D721Med (cell line): Measurements from ENCODE around the gene PGPEP1.
"Not testable (repeated sequence)": the region's sequence is repeated elsewhere in the genome, so short reads cannot be mapped to it uniquely, and the experiment has no call there.

ENCODE experiments used
- DNase-seq: peaks from one replicate; pipeline ENCODE4 v3.0.0; 2011; ENCODE audit warnings: low spot score; ENCODE audit not compliant: insufficient read length
- FAIRE-seq: peaks from 2 replicates; lab custom pipeline; 2011; peaks lifted over from hg19 to GRCh38; lab: Jason Lieb, UNC
- TF ChIP-seq, protein P1 (sequence below): IDR thresholded peaks from 2 replicates; pipeline ENCODE4 v1.5.1; 2012; ENCODE audit warnings: mild to moderate bottlenecking, control low read depth; ENCODE audit not compliant: insufficient read depth; ENCODE audit errors: missing control alignments

PGPEP1 gene

DNA sequence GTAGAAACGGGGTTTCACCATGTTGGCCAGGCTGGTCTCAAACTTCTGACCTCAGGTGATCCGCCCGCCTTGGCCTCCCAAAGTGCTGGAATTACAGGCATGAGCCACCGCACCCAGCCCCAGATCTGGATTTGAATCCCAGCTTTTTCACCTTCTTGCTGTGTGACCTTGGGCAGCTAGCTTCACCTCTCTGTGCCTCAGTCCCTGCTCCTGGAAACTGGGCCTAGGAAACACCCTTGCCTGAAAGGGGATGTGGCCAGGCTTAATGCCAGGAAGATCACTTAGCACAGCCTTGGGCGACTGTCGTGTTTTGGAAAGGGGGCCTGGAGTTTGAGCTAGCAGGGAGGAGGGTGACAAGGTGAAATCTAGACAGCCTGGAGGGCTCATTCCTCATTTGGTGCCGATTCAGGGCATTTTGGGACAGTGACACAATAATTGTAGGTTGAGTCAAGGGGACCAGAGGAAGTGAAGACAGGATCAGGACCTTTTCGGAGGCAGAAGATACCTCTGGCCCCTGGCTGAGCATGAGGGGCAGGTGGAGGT lies 1.8 kb downstream of the PGPEP1 start:
- TF ChIP-seq, protein P1, sequence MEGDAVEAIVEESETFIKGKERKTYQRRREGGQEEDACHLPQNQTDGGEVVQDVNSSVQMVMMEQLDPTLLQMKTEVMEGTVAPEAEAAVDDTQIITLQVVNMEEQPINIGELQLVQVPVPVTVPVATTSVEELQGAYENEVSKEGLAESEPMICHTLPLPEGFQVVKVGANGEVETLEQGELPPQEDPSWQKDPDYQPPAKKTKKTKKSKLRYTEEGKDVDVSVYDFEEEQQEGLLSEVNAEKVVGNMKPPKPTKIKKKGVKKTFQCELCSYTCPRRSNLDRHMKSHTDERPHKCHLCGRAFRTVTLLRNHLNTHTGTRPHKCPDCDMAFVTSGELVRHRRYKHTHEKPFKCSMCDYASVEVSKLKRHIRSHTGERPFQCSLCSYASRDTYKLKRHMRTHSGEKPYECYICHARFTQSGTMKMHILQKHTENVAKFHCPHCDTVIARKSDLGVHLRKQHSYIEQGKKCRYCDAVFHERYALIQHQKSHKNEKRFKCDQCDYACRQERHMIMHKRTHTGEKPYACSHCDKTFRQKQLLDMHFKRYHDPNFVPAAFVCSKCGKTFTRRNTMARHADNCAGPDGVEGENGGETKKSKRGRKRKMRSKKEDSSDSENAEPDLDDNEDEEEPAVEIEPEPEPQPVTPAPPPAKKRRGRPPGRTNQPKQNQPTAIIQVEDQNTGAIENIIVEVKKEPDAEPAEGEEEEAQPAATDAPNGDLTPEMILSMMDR = no peak
- FAIRE-seq = no peak
- no peak for DNase-seq

DNA sequence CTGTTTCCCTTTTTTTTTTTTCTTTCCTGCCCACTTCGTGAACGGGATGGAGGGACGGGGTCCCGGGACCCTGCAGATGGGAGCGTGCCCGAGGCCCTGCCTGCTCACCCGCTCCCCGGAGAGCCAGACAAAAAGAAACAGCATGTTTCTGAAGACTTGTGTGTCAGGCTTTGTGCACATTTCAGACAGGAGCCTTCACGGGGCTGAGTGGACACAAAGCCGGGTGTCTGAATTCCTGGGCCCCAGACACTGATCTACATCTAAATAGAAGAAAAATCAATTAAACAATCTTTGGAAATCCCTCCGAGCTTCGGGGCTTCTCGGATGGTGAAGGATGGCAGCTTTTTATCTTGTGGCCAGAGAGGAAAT lies 4.2 kb downstream of the PGPEP1 start:
- FAIRE-seq = no peak
- DNase-seq = no peak
- TF ChIP-seq, protein P1 = no peak

DNA sequence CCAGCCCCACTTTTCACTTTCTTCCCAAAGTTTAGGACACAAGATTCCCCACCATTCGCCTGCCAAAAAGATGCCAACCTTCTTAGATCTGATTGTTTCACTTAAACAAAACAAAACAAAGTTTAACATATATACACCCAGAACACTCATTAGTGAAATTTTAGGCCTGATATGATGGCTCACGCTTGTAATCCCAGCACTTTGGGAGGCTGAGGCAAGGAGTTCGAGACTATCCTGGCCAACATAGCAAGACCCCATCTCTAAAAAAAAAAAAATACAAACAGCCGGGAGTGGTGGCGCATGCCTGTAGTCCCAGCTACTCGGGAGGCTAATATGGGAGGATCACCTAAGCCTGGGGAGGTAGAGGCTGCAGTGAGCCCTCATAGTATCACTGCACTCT lies 4.9 kb downstream of the PGPEP1 start:
- FAIRE-seq = no peak
- TF ChIP-seq, protein P1 = no peak
- DNase-seq = no peak

DNA sequence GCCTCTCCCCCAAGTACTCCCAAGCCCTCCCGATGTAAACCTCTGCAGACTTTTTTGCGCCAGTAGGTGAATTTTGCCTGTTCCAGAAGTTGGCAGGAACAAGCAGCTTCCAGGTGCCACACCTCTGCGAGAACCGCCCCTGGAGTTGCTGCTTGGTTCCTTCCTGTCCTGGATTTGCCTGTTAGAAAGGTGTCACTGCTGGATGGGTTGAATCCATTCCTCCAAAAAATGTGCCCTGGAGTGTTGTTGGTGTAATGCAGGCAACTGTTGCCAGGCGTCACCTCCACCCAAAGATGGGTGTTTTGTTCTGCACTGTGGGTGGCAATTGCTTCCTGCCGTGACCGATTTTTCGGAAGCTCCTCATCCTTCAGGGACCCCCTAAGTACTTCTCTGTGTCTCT lies 5.7 kb downstream of the PGPEP1 start:
- FAIRE-seq = no peak
- no peak for DNase-seq
- TF ChIP-seq, protein P1 = no peak

DNA sequence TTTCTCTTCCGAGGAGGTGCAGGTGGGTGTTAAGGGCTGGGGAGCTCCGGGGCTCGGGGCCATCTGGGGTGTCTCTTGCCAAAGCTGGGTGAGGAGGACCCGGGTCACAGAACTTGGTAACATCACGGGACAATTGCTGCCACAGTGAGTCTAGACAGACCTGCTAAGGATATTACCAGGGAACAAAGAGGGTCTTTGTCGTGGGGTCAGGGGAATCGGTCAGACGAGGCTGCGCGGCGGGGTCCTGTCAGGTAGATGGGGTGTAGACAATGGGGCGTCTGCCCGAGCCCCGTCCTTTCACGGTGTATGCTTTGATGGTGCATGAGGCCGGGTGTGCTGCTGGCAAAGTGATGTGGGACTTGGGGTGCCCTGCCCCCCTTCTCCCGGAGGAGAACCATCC lies 7.8 kb downstream of the PGPEP1 start:
- no peak for FAIRE-seq
- DNase-seq = no peak
- TF ChIP-seq, protein P1 = no peak

GRCh38 chr19:18348818-18349339 lies 8.5 kb downstream of the PGPEP1 start:
- DNase-seq, FAIRE-seq: not testable (repeated sequence)

- TF ChIP-seq, protein P1 = peak; percentile 88
- DNase-seq (no peak), FAIRE-seq (no peak)
These were observed 9.2 kb downstream of the PGPEP1 start for GRCh38 chr19:18349524-18350128.
